GM12878 (cell line): ENCODE results near the gene SYT1.

Source experiments
- JUND ChIP-seq: IDR thresholded peaks from 2 replicates; pipeline ENCODE4 v1.6.1; 2012; ENCODE audit warnings: low read depth, mild to moderate bottlenecking, low read length, improper control_type of control experiment, moderate library complexity
- ZBTB40 ChIP-seq: fragments of 450-650 bp; IDR thresholded peaks from 2 replicates; pipeline ENCODE4 v1.6.1; 2016; ENCODE audit warnings: mild to moderate bottlenecking, moderate library complexity, borderline replicate concordance

- TF ChIP-seq JUND (no peak), ZBTB40 (no peak)
Observed at GRCh38 chr12:78916845-78917480, 52.4 kb downstream of the SYT1 start.
